HEK293 (cell line): ENCODE results near the gene B3GAT1.

Experiments
- BCL11A ChIP-seq: fragments of 450-650 bp; formaldehyde crosslinking; IDR thresholded peaks from 2 replicates; pipeline ENCODE4 v1.5.1; 2016; ENCODE audit warnings: low read depth, missing biosample characterization, missing genetic modification characterization
- CTCF ChIP-seq: fragments of 450-650 bp; formaldehyde crosslinking; IDR thresholded peaks from 2 replicates; pipeline ENCODE4 v1.5.1; 2016; ENCODE audit warnings: missing biosample characterization, missing genetic modification characterization
- GLI4 ChIP-seq: fragments of 450-650 bp; formaldehyde crosslinking; IDR thresholded peaks from 2 replicates; pipeline ENCODE4 v1.5.1; 2016; ENCODE audit warnings: missing biosample characterization, missing genetic modification characterization
- PBX3 ChIP-seq: sonication (generic); formaldehyde crosslinking; IDR thresholded peaks from 2 replicates; pipeline ENCODE4 v1.8.1; 2022; ENCODE audit warnings: mild to moderate bottlenecking, moderate library complexity, missing genetic modification reagents
- REST ChIP-seq: fragments of 450-650 bp; formaldehyde crosslinking; IDR thresholded peaks from 2 replicates; pipeline ENCODE4 v1.5.1; 2016; ENCODE audit warnings: missing biosample characterization, missing genetic modification characterization
- ZBTB26 ChIP-seq: fragments of 450-650 bp; formaldehyde crosslinking; optimal IDR thresholded peaks from 2 replicates; pipeline ENCODE3; 2016; ENCODE audit warnings: missing biosample characterization, mild to moderate bottlenecking, missing genetic modification characterization
- ZBTB49 ChIP-seq: fragments of 450-650 bp; formaldehyde crosslinking; IDR thresholded peaks from 2 replicates; pipeline ENCODE4 v1.5.1; 2016; ENCODE audit warnings: missing biosample characterization, missing genetic modification characterization, low read depth
- ZNF140 ChIP-seq: fragments of 450-650 bp; formaldehyde crosslinking; IDR thresholded peaks from 2 replicates; pipeline ENCODE4 v1.5.1; 2016; ENCODE audit warnings: missing biosample characterization, missing genetic modification characterization
- ZNF362 ChIP-seq: fragments of 450-650 bp; formaldehyde crosslinking; IDR thresholded peaks from 2 replicates; pipeline ENCODE4 v1.5.1; 2016; ENCODE audit warnings: missing biosample characterization, missing genetic modification characterization
- ZNF394 ChIP-seq: fragments of 450-650 bp; formaldehyde crosslinking; IDR thresholded peaks from 2 replicates; pipeline ENCODE4 v1.5.1; 2016; ENCODE audit warnings: missing biosample characterization, missing genetic modification characterization, mild to moderate bottlenecking, moderate library complexity, borderline replicate concordance
- ZNF530 ChIP-seq: fragments of 450-650 bp; formaldehyde crosslinking; IDR thresholded peaks from 2 replicates; pipeline ENCODE4 v1.5.1; 2016; ENCODE audit warnings: low read depth, missing biosample characterization, missing genetic modification characterization
- ZNF544 ChIP-seq: fragments of 450-650 bp; formaldehyde crosslinking; IDR thresholded peaks from 2 replicates; pipeline ENCODE4 v1.5.0; 2017; ENCODE audit warnings: missing biosample characterization, missing genetic modification characterization
- ZNF555 ChIP-seq: fragments of 450-650 bp; formaldehyde crosslinking; conservative IDR thresholded peaks from 2 replicates; pipeline ENCODE4 v1.5.1; 2017; ENCODE audit warnings: missing biosample characterization, mild to moderate bottlenecking, missing genetic modification characterization, inconsistent platforms

- TF ChIP-seq ZBTB49 (tag by site-specific recombination) (no peak), PBX3 (CRISPR knock-in tag) (no peak), ZNF530 (tag by site-specific recombination) (no peak), ZNF362 (tag by site-specific recombination) (no peak), ZNF555 (tag by site-specific recombination) (no peak), ZNF544 (tag by site-specific recombination) (no peak), CTCF (tag by site-specific recombination) (no peak), GLI4 (no peak), ZBTB26 (tag by site-specific recombination) (no peak), ZNF394 (tag by site-specific recombination) (no peak), REST (tag by site-specific recombination) (no peak), ZNF140 (tag by site-specific recombination) (no peak), BCL11A (no peak)
Observed at GRCh38 chr11:134391656-134392055, 20.4 kb downstream of the B3GAT1 start.
